A673 (cell line): ENCODE results near the gene POLR1G.

Experiments used
- EZH2 ChIP-seq: fragments of 200-600 bp; sonication (generic); IDR thresholded peaks from 2 replicates; pipeline ENCODE4 v1.6.1; 2017; ENCODE audit warnings: borderline replicate concordance, low read depth, mild to moderate bottlenecking, mixed read lengths, antibody characterized with exemption, low read length; ENCODE audit not compliant: poor library complexity, severe bottlenecking
- TF ChIP-seq, protein P1 (sequence below): fragments of 300-800, 200-600 bp; sonication (generic); conservative IDR thresholded peaks from 2 replicates; pipeline ENCODE4 v1.5.1; 2017; ENCODE audit warnings: low read depth, mild to moderate bottlenecking, antibody characterized with exemption, low read length, moderate library complexity, mixed read lengths

DNA sequence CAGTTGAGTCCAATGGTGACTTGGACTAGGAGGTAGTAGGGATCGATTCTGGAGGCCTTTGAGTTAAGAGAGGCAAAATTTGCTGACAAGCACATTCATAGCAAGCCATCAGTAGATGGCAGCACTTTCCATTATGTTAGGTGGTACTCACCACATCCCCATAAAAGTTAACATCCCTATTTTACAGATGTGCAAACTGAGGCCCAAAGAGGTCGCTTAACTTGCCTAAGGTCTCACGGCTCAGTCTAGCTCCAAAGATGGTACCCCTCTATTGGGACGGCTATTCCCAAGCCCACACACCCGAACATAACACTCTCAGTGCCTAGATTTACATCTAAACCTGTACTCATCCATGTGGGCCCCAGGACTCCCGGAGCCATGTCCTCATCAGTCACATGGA is 39.9 kb downstream of the POLR1G start:
- TF ChIP-seq, protein P1, sequence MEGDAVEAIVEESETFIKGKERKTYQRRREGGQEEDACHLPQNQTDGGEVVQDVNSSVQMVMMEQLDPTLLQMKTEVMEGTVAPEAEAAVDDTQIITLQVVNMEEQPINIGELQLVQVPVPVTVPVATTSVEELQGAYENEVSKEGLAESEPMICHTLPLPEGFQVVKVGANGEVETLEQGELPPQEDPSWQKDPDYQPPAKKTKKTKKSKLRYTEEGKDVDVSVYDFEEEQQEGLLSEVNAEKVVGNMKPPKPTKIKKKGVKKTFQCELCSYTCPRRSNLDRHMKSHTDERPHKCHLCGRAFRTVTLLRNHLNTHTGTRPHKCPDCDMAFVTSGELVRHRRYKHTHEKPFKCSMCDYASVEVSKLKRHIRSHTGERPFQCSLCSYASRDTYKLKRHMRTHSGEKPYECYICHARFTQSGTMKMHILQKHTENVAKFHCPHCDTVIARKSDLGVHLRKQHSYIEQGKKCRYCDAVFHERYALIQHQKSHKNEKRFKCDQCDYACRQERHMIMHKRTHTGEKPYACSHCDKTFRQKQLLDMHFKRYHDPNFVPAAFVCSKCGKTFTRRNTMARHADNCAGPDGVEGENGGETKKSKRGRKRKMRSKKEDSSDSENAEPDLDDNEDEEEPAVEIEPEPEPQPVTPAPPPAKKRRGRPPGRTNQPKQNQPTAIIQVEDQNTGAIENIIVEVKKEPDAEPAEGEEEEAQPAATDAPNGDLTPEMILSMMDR, result peak; percentile 52
- no peak for TF ChIP-seq EZH2
